Loucy (cell line): ENCODE measurements around the gene SFXN3.

Source experiments
- EZH2phosphoT487 ChIP-seq: fragments of 200-600 bp; IDR thresholded peaks from 2 replicates; pipeline ENCODE4 v1.6.1; 2018; ENCODE audit warnings: antibody characterized with exemption, mild to moderate bottlenecking, moderate library complexity, borderline replicate concordance
- TF ChIP-seq, protein P1 (sequence below): fragments of 200-600 bp; sonication (generic); conservative IDR thresholded peaks from 2 replicates; pipeline ENCODE4 v1.5.1; 2014; ENCODE audit warnings: mild to moderate bottlenecking, antibody characterized with exemption, low read length

DNA sequence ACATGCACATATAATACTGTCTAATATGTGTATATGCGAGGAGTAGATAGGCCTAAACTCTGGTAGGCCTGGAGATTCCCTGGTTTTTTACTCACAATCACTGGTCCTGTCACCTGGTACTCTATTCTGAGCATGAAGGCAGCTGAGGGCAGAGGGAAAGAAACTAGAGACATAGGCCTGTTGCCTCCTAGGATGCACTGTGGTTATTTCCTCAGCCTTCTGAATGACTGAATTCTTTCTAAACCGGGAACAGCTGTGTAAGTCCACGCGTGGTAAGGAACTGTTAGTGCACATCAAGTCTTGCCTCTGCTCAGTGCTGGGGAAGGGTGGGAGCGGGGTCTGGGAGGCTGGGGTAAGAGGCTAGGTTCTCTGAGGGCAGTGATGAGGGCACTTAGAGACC, 38.4 kb downstream of the SFXN3 start:
- TF ChIP-seq, protein P1, sequence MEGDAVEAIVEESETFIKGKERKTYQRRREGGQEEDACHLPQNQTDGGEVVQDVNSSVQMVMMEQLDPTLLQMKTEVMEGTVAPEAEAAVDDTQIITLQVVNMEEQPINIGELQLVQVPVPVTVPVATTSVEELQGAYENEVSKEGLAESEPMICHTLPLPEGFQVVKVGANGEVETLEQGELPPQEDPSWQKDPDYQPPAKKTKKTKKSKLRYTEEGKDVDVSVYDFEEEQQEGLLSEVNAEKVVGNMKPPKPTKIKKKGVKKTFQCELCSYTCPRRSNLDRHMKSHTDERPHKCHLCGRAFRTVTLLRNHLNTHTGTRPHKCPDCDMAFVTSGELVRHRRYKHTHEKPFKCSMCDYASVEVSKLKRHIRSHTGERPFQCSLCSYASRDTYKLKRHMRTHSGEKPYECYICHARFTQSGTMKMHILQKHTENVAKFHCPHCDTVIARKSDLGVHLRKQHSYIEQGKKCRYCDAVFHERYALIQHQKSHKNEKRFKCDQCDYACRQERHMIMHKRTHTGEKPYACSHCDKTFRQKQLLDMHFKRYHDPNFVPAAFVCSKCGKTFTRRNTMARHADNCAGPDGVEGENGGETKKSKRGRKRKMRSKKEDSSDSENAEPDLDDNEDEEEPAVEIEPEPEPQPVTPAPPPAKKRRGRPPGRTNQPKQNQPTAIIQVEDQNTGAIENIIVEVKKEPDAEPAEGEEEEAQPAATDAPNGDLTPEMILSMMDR = no peak
- TF ChIP-seq EZH2phosphoT487 = no peak
